Prostate gland (tissue), 2 donors: ENCODE measurements around the gene XYLT2. TPM values are rescaled to one million over a fixed set of nuclear protein-coding genes. Genes with fewer than 3 reads are reported as not detected.
A peak's percentile ranks its signal among the peaks of the same experiment; 100 is the strongest.

ENCODE experiments used
- DNase-seq: peaks from one replicate; pipeline ENCODE4 v3.0.0-alpha.2; 2019; ENCODE audit warnings: low spot score
- H3K27ac ChIP-seq, 2 donors: fragments of 200-600 bp; sonication (generic); 2 replicates each; pipeline ENCODE4 v1.5.1; 2017 to 2019
- H3K27me3 ChIP-seq: fragments of 200-600 bp; sonication (generic); replicated peaks from 2 replicates; pipeline ENCODE4 v1.5.1; 2019; ENCODE audit not compliant: insufficient read depth
- H3K36me3 ChIP-seq, 2 donors: fragments of 200-600 bp; sonication (generic); 1 replicate in 1 of 2; 2 replicates in 1 of 2; pipeline versions ENCODE4 v1.5.1 to v1.8.1; 2017 to 2019
- H3K4me1 ChIP-seq: fragments of 200-600 bp; sonication (generic); replicated peaks from 2 replicates; pipeline ENCODE4 v1.5.1; 2019
- H3K4me3 ChIP-seq, 2 donors: fragments of 200-600 bp; sonication (generic); 2 replicates each; pipeline ENCODE4 v1.5.1; 2017 to 2019
- H3K9me3 ChIP-seq: fragments of 200-600 bp; sonication (generic); 2 replicates; pipeline ENCODE4 v1.5.1; 2017
- POLR2A ChIP-seq: fragments of 450-650 bp; IDR thresholded peaks from one replicate; pipeline ENCODE4 v1.6.1; 2016; ENCODE audit warnings: antibody characterized with exemption, mild to moderate bottlenecking
- POLR2AphosphoS5 ChIP-seq: sonication (generic); formaldehyde crosslinking; IDR thresholded peaks from one replicate; pipeline ENCODE4 v1.6.1; 2017; ENCODE audit warnings: antibody characterized with exemption
- WGBS: methylation state at CpG from one replicate; pipeline ENCODE4 v1.1.5; 2018; 5-methylcytosine and 5-hydroxymethylcytosine counted together
- intact Hi-C: fragments of 100-400 bp; cut with DNase I; formaldehyde crosslinking; loops from one replicate; pipeline ENCODE4 v1.14.2; 2022
- total RNA-seq, 2 donors: library from RNA; depleted of rRNA; stranded (reverse); fragments of >200 nt; gene quantifications; one replicate each; pipeline ENCODE4 v1.1.0, GENCODE V29; 2016
- TF ChIP-seq, protein P1 (sequence below), 4 experiments: fragments of 200-600 bp in 2 of 4; fragments of 450-650 bp in 2 of 4; sonication (generic) in 2 of 4; IDR thresholded peaks; 1 replicate in 3 of 4; 2 replicates in 1 of 4; pipeline ENCODE4 v1.5.1; 2016 to 2019; ENCODE audit warnings: antibody characterized with exemption in 4 of 4, mild to moderate bottlenecking in 2 of 4, moderate library complexity in 2 of 4

XYLT2 gene
- total RNA-seq, 2 donors from 2014 or later: 44.8 to 49.8 TPM

DNA sequence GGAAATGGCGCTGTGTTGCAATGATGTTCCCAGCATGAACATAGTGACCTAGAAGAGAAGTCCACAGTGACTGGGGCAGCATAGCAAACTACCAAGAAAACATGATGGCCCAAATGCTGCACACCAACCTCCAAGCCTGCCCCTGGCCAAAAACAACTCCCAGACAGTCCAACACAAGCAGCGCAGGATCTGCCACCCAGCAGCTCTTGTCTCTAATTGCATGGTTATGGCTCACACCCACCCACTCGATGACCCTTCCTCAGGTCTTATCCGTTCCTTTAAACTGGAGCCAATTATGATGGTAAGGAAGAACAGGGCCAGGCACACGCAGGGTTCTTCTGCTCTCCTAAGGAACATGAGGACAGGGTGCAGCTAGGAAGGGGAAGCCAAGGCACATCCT is 24.1 kb downstream of the XYLT2 start:
- peaks cover 14 to 31% of the 10 kb centered on the region in 2 donors for H3K36me3 ChIP-seq

DNA sequence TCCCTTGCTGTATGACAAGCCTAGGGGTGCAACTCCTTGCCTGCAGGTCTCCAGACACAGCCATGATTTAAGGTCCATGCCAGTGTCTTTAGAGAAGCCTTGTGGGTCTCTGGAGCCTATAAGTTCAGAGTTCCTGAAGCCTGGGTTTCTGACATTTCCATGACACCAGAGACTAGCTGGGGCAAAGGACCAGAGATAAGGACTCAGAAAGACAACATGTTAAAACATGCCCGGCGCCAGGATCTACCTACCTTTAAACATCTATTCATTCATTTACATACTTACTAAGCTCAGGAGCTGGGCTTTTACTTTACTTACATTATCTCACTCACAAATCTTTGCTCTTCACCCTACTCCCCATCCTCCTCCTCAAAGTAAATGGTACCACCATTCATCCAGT is 25.6 kb downstream of the XYLT2 start:
- H3K36me3 ChIP-seq: peaks cover 14 to 29% of the 10 kb centered on the region in 2 donors
- H3K4me3 ChIP-seq: no peak overlapping the region
- H3K4me1 ChIP-seq: no peaks in the 10 kb centered on the region
- H3K27me3 ChIP-seq: no peaks in the 10 kb centered on the region
- H3K9me3 ChIP-seq: no peaks in the 10 kb centered on the region
- intact Hi-C loops: no loop called here
- TF ChIP-seq, protein P1, sequence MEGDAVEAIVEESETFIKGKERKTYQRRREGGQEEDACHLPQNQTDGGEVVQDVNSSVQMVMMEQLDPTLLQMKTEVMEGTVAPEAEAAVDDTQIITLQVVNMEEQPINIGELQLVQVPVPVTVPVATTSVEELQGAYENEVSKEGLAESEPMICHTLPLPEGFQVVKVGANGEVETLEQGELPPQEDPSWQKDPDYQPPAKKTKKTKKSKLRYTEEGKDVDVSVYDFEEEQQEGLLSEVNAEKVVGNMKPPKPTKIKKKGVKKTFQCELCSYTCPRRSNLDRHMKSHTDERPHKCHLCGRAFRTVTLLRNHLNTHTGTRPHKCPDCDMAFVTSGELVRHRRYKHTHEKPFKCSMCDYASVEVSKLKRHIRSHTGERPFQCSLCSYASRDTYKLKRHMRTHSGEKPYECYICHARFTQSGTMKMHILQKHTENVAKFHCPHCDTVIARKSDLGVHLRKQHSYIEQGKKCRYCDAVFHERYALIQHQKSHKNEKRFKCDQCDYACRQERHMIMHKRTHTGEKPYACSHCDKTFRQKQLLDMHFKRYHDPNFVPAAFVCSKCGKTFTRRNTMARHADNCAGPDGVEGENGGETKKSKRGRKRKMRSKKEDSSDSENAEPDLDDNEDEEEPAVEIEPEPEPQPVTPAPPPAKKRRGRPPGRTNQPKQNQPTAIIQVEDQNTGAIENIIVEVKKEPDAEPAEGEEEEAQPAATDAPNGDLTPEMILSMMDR (IDR thresholded peaks at IDR 0.05): no peak
- TF ChIP-seq POLR2A: no peak
- no peak for TF ChIP-seq POLR2AphosphoS5
- no peak for DNase-seq
- WGBS: 75% methylated on average over 2 of the region's 2 CpGs
- no peak overlapping the region for H3K27ac ChIP-seq

More for the DNA sequence above, 24.1 kb downstream of the XYLT2 start:
- WGBS: 90% methylated on average over 5 of the region's 5 CpGs
- DNase-seq: no peak
- Histone ChIP-seq H3K4me3 (no peak overlapping the region), H3K27ac (no peak overlapping the region), H3K4me1 (no peaks in the 10 kb centered on the region), H3K9me3 (no peaks in the 10 kb centered on the region), H3K27me3 (no peaks in the 10 kb centered on the region)
- intact Hi-C loops: no loop called here
- TF ChIP-seq POLR2AphosphoS5: no peak
- no peak for TF ChIP-seq POLR2A
- TF ChIP-seq, protein P1 (IDR thresholded peaks at IDR 0.05): no peak

DNA sequence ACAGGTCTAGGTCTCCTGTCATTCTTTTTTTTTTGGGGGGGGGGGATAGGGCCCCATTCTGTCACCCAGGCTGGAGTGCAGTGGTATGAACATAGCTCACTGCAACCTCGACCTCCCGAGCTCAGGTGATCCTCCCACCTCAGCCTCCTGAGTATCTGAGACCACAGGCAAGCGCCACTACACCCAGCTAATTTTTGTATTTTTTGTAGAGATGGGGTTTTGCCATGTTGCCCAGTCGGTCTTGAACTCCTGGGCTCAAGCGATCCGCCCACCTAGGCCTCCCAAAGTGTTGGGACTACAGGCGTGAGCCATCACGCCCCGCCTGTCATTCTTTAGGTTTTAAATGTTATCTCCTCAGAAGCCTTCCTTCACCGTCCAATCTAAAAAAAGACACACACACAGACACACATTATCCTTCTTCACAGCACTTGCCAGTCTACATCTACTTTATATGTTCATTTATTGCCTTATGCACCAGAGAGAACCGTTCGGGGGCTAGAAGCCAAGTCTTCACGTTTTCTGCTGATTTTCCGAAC is 26.4 kb downstream of the XYLT2 start:
- 15% methylated on average over 14 of the region's 14 CpGs for WGBS
- no peak for DNase-seq
- Histone ChIP-seq H3K9me3 (no peaks in the 10 kb centered on the region), H3K4me3 (peak overlapping the region; percentile 71 to 85), H3K4me1 (no peaks in the 10 kb centered on the region), H3K27me3 (no peaks in the 10 kb centered on the region), H3K27ac (peak overlapping the region; percentile 93 to 96), H3K36me3 (peaks cover 14 to 21% of the 10 kb centered on the region in 2 donors)
- TF ChIP-seq POLR2AphosphoS5 (no peak), POLR2A (no peak)
- TF ChIP-seq, protein P1 (IDR thresholded peaks at IDR 0.05): no peak
- intact Hi-C loops: no loop called here

DNA sequence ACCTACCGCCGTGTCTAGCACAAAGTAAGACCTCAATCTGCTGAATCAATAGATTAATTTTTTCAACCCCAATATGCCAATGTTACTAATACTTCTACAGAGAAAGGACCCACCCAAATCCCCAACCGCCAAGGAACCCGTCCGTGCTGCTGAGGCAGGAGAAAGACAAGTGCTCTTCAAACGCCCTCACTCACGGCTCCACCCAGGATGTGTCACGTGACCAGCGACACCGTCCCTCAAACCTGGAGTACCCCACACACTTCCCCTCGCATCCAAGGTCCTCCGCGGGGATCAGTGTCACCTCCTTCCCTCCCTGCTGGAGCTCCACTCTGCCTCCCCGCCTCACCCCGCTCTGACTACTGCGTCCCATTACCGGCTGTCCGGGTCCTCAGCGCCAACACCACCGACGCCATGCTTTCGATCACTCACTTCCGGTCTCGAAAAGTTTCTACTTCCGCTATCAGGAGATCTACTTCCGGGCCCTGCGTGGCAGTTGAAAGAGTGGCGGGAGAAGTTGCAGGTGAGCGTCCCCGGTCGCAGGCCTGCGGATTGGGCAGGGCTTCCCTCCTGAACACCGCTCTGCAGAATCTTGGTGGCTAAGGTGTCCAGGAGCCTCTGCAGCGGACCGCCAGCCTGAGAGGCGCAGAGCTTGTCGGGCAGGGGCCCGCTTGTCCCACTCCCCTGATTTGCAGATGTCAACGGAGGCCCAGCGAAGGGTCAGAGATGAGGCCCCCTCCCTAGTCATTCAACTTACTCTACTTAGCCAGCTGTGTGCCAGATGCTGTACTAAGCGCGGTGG is 27.0 kb downstream of the XYLT2 start, which contains the start of the genes EME1 and MRPL27:
Gene EME1 (plus strand): TSS at position 472 of the 799 bp plus-strand sequence. CDS start 1,980 bp downstream, outside the sequence.
Gene MRPL27 (minus strand): TSS at position 427 of the 799 bp plus-strand sequence. CDS start 14 bp downstream, at position 413.
- H3K27ac ChIP-seq: peak within 1 kb of the TSS; percentile 93 to 96
- TF ChIP-seq POLR2A: peak; percentile 14
- TF ChIP-seq, protein P1 (IDR thresholded peaks at IDR 0.05): no peak
- TF ChIP-seq POLR2AphosphoS5: peak; percentile 97
- H3K27me3 ChIP-seq: no peaks in the 10 kb centered on the region
- H3K36me3 ChIP-seq: peaks cover 14% of the 10 kb centered on the region in 2 donors
- WGBS: under 1% methylated on average over 42 of the region's 42 CpGs
- intact Hi-C loops: no loop called here
- H3K9me3 ChIP-seq: no peaks in the 10 kb centered on the region
- peak within 1 kb of the TSS; percentile 71 to 85 for H3K4me3 ChIP-seq
- peak; percentile 80 for DNase-seq
- no peaks in the 10 kb centered on the region for H3K4me1 ChIP-seq
